C4-2B (cell line): ENCODE measurements around the gene LARP6.

ENCODE experiments used
- ZFX ChIP-seq: fragments of 450-650 bp; IDR thresholded peaks from 2 replicates; pipeline ENCODE4 v1.6.1; 2017
- TF ChIP-seq, protein P1 (sequence below): fragments of 450-650 bp; conservative IDR thresholded peaks from 2 replicates; pipeline ENCODE4 v1.5.1; 2017; ENCODE audit warnings: mild to moderate bottlenecking

DNA sequence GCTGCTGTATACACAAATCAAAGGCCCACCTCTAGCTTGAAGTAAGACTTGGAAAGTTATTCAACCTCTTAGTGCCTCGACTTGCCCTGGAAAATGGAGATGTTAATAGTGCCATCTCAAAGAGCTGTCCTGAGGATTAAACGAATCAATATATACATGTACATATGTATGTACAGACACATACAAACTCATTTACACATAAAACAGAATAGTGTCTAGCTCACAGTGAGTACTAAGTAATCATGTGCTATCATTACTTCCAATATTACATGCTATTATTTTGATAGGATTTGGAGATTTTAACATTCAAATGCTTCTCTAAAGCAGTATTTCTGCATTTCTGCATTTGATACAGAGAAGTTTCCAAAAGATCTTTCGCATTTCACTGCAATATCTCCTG lies 20.5 kb downstream of the LARP6 start:
- TF ChIP-seq, protein P1, sequence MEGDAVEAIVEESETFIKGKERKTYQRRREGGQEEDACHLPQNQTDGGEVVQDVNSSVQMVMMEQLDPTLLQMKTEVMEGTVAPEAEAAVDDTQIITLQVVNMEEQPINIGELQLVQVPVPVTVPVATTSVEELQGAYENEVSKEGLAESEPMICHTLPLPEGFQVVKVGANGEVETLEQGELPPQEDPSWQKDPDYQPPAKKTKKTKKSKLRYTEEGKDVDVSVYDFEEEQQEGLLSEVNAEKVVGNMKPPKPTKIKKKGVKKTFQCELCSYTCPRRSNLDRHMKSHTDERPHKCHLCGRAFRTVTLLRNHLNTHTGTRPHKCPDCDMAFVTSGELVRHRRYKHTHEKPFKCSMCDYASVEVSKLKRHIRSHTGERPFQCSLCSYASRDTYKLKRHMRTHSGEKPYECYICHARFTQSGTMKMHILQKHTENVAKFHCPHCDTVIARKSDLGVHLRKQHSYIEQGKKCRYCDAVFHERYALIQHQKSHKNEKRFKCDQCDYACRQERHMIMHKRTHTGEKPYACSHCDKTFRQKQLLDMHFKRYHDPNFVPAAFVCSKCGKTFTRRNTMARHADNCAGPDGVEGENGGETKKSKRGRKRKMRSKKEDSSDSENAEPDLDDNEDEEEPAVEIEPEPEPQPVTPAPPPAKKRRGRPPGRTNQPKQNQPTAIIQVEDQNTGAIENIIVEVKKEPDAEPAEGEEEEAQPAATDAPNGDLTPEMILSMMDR: no peak
- no peak for TF ChIP-seq ZFX
